Tibial nerve (tissue), 4 donors: ENCODE measurements around the gene KLK7. TPM values are rescaled to one million over a fixed set of nuclear protein-coding genes. Genes with fewer than 3 reads are reported as not detected.

Experiments used
- DNase-seq, 2 donors: peaks; one replicate each; pipeline ENCODE4 v3.0.0-alpha.2; 2019; ENCODE audit warnings: low spot score in 2 of 2
- H3K27ac ChIP-seq, 4 donors: fragments of 200-600 bp; sonication (generic) in 3 of 4; one replicate each; pipeline ENCODE4 v1.5.1; 2017 to 2019; ENCODE audit warnings: mild to moderate bottlenecking in 1 of 4
- H3K27me3 ChIP-seq, 2 donors: fragments of 200-600 bp; sonication (generic) in 1 of 2; one replicate each; pipeline versions ENCODE4 v1.5.1 to v1.6.0; 2017 to 2019
- H3K36me3 ChIP-seq, 3 donors: fragments of 200-600 bp; sonication (generic); one replicate each; pipeline ENCODE4 v1.5.1; 2018 to 2019
- H3K4me1 ChIP-seq, 4 donors: fragments of 200-600 bp; sonication (generic) in 3 of 4; one replicate each; pipeline ENCODE4 v1.5.1; 2017 to 2019
- H3K4me3 ChIP-seq, 4 donors: fragments of 200-600 bp; sonication (generic) in 3 of 4; one replicate each; pipeline ENCODE4 v1.5.1; 2017 to 2019; ENCODE audit warnings: mild to moderate bottlenecking in 1 of 4, moderate library complexity in 1 of 4
- H3K9me3 ChIP-seq, 4 donors: fragments of 200-600 bp; sonication (generic) in 3 of 4; one replicate each; pipeline ENCODE4 v1.5.1; 2017 to 2019
- EP300 ChIP-seq, 2 donors: sonication (generic); formaldehyde crosslinking; IDR thresholded peaks; one replicate each; pipeline ENCODE4 v1.6.1; 2017; ENCODE audit warnings: antibody characterized with exemption in 2 of 2, mild to moderate bottlenecking in 1 of 2
- POLR2A ChIP-seq, 2 donors: fragments of 450-650 bp; IDR thresholded peaks; one replicate each; pipeline ENCODE4 v1.6.1; 2017; ENCODE audit warnings: antibody characterized with exemption in 2 of 2, mild to moderate bottlenecking in 2 of 2, moderate library complexity in 2 of 2
- WGBS, 2 donors: methylation state at CpG; one replicate each; pipeline ENCODE4 v1.1.5; 2018; 5-methylcytosine and 5-hydroxymethylcytosine counted together
- total RNA-seq, 4 donors: library from RNA; depleted of rRNA; stranded (reverse); fragments of >200 nt; gene quantifications; one replicate each; pipeline ENCODE4 v1.1.0, GENCODE V29; 2016
- TF ChIP-seq, protein P1 (sequence below), 5 experiments: fragments of 200-600 bp in 3 of 5; fragments of 450-650 bp in 2 of 5; sonication (generic) in 3 of 5; IDR thresholded peaks; one replicate each; pipeline ENCODE4 v1.5.1; 2016 to 2019; ENCODE audit warnings: antibody characterized with exemption in 5 of 5, mild to moderate bottlenecking in 3 of 5, moderate library complexity in 2 of 5

The KLK7 gene
- total RNA-seq, 4 donors from 2014 or later = 0.90 to 7.6 (median 4.6) TPM

DNA sequence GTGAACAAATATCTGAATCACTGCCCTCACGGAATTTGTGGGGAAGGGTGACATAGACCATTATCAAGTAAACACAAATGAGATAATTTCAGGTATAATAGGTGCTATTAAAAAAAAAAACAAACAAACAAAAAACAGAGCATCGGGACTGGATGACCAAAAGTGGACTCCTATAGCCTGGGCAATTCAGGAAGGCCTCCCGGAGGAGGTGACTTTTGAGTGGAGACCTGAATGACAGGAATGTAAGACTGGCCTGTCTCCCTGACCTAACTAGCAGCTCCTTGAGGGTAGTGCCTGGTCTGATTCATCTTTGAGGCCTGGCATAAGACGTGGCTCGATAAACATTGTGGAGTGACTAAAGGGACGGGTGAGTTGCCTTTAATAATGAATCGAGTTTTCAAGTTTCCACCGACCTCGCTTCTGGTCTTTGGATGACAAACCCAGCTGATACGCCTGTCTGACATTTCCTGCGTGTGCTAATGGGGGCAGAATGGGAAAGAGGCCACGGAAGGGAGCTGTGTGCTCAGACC, 29.0 kb upstream of the KLK7 start:
- no peak for DNase-seq
- Histone ChIP-seq H3K9me3 (peaks cover 0 to 2% (median 0%) of the 10 kb centered on the region in 4 donors), H3K4me3 (no peak overlapping the region), H3K27me3 (peaks cover 0 to 41% of the 10 kb centered on the region in 2 donors), H3K36me3 (no peaks in the 10 kb centered on the region), H3K4me1 (peaks cover 0 to 13% (median 0%) of the 10 kb centered on the region in 4 donors), H3K27ac (no peak overlapping the region)
- WGBS, 2 donors = 69 to 80% methylated on average over 12 of the region's 12 CpGs
- TF ChIP-seq, protein P1, sequence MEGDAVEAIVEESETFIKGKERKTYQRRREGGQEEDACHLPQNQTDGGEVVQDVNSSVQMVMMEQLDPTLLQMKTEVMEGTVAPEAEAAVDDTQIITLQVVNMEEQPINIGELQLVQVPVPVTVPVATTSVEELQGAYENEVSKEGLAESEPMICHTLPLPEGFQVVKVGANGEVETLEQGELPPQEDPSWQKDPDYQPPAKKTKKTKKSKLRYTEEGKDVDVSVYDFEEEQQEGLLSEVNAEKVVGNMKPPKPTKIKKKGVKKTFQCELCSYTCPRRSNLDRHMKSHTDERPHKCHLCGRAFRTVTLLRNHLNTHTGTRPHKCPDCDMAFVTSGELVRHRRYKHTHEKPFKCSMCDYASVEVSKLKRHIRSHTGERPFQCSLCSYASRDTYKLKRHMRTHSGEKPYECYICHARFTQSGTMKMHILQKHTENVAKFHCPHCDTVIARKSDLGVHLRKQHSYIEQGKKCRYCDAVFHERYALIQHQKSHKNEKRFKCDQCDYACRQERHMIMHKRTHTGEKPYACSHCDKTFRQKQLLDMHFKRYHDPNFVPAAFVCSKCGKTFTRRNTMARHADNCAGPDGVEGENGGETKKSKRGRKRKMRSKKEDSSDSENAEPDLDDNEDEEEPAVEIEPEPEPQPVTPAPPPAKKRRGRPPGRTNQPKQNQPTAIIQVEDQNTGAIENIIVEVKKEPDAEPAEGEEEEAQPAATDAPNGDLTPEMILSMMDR (IDR thresholded peaks at IDR 0.05) = no peak
- TF ChIP-seq EP300 (IDR thresholded peaks at IDR 0.05) (no peak), POLR2A (IDR thresholded peaks at IDR 0.05) (no peak)

GRCh38 chr19:51010066-51010795, 26.5 kb upstream of the KLK7 start:
- DNase-seq = no peak
- no peaks in the 10 kb centered on the region for H3K36me3 ChIP-seq

DNA sequence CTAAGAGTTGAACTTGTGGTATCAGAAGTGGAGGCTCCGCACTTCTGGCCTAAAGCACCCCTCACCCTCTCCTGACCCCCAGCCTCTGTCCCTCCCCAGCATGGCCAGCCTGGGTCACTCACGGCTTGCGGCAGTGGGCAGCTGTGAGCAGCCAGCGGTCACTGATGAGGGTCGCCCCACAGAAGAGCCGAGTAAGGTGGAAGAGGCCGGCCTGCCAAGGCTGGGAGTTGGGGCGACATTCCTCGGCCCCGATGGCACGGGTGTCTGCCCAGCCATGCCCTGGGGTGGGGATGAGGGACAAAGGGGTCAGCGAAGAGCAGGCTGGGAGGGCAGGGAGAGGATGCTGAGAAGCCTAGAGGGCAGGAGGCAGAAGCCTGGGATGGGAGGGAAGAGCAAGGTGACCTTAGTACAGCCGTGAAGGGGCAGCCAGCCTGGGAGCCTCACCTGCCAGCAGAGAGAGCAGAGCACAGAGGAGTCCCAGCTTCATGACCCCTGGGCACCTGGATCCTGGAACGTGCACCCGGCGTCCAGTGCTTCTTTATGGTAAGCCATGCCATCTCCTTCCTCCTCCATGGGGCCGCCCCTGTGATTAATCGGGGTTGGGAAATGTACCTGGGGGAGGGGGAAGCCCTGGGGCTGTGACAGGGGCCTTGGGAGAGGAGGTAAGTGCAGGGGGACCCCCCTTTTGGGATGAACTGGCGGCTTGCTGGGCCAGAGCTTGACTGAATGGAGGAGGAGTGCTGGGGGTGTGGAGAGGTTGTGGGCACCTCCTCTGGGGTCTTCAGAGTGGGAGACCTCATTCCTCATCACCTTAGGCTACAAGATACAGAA, 25.6 kb upstream of the KLK7 start:
- WGBS, 2 donors = 66 to 69% methylated on average over 19 of the region's 19 CpGs
- Histone ChIP-seq H3K27me3 (peaks cover 0 to 7% of the 10 kb centered on the region in 2 donors), H3K4me1 (no peaks in the 10 kb centered on the region), H3K9me3 (no peaks in the 10 kb centered on the region), H3K27ac (no peak overlapping the region), H3K4me3 (no peak overlapping the region), H3K36me3 (no peaks in the 10 kb centered on the region)
- TF ChIP-seq POLR2A (IDR thresholded peaks at IDR 0.05) (no peak), EP300 (IDR thresholded peaks at IDR 0.05) (no peak)
- TF ChIP-seq, protein P1 (IDR thresholded peaks at IDR 0.05) = no peak
- no peak for DNase-seq

More at GRCh38 chr19:51010066-51010795, 26.5 kb upstream of the KLK7 start:
- Histone ChIP-seq H3K9me3 (no peaks in the 10 kb centered on the region), H3K4me3 (no peak overlapping the region), H3K27me3 (peaks cover 0 to 16% of the 10 kb centered on the region in 2 donors), H3K27ac (no peak overlapping the region), H3K4me1 (no peaks in the 10 kb centered on the region)
- TF ChIP-seq EP300 (IDR thresholded peaks at IDR 0.05) (no peak), POLR2A (IDR thresholded peaks at IDR 0.05) (no peak)
- TF ChIP-seq, protein P1 (IDR thresholded peaks at IDR 0.05) = no peak
- 75% methylated on average over 4 of the region's 4 CpGs for WGBS, 2 donors

- DNase-seq = no peak
- H3K27ac ChIP-seq = no peak overlapping the region
- H3K36me3 ChIP-seq = no peaks in the 10 kb centered on the region
- H3K4me1 ChIP-seq = no peaks in the 10 kb centered on the region
- no peak overlapping the region for H3K4me3 ChIP-seq
- H3K9me3 ChIP-seq = peaks cover 0 to 5% (median 0%) of the 10 kb centered on the region in 4 donors
- TF ChIP-seq POLR2A (IDR thresholded peaks at IDR 0.05) (no peak), EP300 (IDR thresholded peaks at IDR 0.05) (no peak)
- TF ChIP-seq, protein P1 (IDR thresholded peaks at IDR 0.05) = no peak
- 83 to 88% methylated on average over 3 of the region's 3 CpGs for WGBS, 2 donors
- H3K27me3 ChIP-seq = peaks cover 0 to 2% of the 10 kb centered on the region in 2 donors
Observed at GRCh38 chr19:51007488-51007887, 23.8 kb upstream of the KLK7 start.
